ENCODE data around the gene SLC9A9. TPM values are rescaled to one million over a fixed set of nuclear protein-coding genes. Genes with fewer than 3 reads are reported as not detected.

Gene SLC9A9
- total RNA-seq, 4 donors from 2014 or later = 1.1 to 15.9 (median 9.7) TPM

GRCh38 chr3:143654906-143655305 lies 193.4 kb downstream of the SLC9A9 start:
- TF ChIP-seq CTCF (IDR thresholded peaks at IDR 0.05) (no peak), EP300 (IDR thresholded peaks at IDR 0.05; ENCODE audit: low read depth) (no peak), POLR2AphosphoS5 (IDR thresholded peaks at IDR 0.05) (no peak), POLR2A (IDR thresholded peaks at IDR 0.05) (no peak)
- no peak overlapping the region for H3K4me3 ChIP-seq
- in situ Hi-C loops (cut with MboI; ENCODE audit: low pct_ligation_motif_present in 1 of 4, low pct_unique_long_range_greater_than_20kb in 1 of 4, low sequenced_read_pairs in 3 of 4) = no loop called here
- H3K27me3 ChIP-seq = no peaks in the 10 kb centered on the region
- intact Hi-C loops (cut with DNase I; ENCODE audit: low total_unique reads) = no loop called here
- H3K36me3 ChIP-seq = no peaks in the 10 kb centered on the region
- 66 to 78% methylated on average over 1 to 3 of the region's 3 CpGs for WGBS, 2 donors (ENCODE audit: low coverage in 1 of 2)
- DNase-seq = no peak
- no peaks in the 10 kb centered on the region for H3K9me3 ChIP-seq
- peaks cover 0 to 7% (median 0%) of the 10 kb centered on the region in 4 donors for H3K4me1 ChIP-seq
- H3K27ac ChIP-seq = no peak overlapping the region

- peaks cover 0 to 7% (median 0%) of the 10 kb centered on the region in 4 donors for H3K4me1 ChIP-seq
- TF ChIP-seq CTCF (IDR thresholded peaks at IDR 0.05) (no peak), EP300 (IDR thresholded peaks at IDR 0.05; ENCODE audit: low read depth) (no peak), POLR2AphosphoS5 (IDR thresholded peaks at IDR 0.05) (no peak), POLR2A (IDR thresholded peaks at IDR 0.05) (no peak)
- intact Hi-C loops (cut with DNase I; ENCODE audit: low total_unique reads) (no loop called here), in situ Hi-C loops (cut with MboI; ENCODE audit: low pct_ligation_motif_present in 1 of 4, low pct_unique_long_range_greater_than_20kb in 1 of 4, low sequenced_read_pairs in 3 of 4) (no loop called here)
- H3K27ac ChIP-seq = no peak overlapping the region
- no peak overlapping the region for H3K4me3 ChIP-seq
- no peaks in the 10 kb centered on the region for H3K9me3 ChIP-seq
- 96 to 97% methylated on average over 2 of the region's 2 CpGs for WGBS, 2 donors (ENCODE audit: low coverage in 1 of 2)
- no peaks in the 10 kb centered on the region for H3K27me3 ChIP-seq
- no peaks in the 10 kb centered on the region for H3K36me3 ChIP-seq
- no peak for DNase-seq
These were observed 194.3 kb downstream of the SLC9A9 start for GRCh38 chr3:143653935-143654334.

- no peak for DNase-seq
- Histone ChIP-seq H3K4me1 (peaks cover 0 to 7% (median 0%) of the 10 kb centered on the region in 4 donors), H3K4me3 (no peak overlapping the region), H3K27me3 (no peaks in the 10 kb centered on the region), H3K36me3 (no peaks in the 10 kb centered on the region), H3K27ac (no peak overlapping the region), H3K9me3 (no peaks in the 10 kb centered on the region)
- no peak for TF ChIP-seq EP300 (IDR thresholded peaks at IDR 0.05; ENCODE audit: low read depth)
- no peak for TF ChIP-seq CTCF (IDR thresholded peaks at IDR 0.05)
- TF ChIP-seq POLR2A (IDR thresholded peaks at IDR 0.05) = no peak
- TF ChIP-seq POLR2AphosphoS5 (IDR thresholded peaks at IDR 0.05) = no peak
- 82 to 90% methylated on average over 2 of the region's 2 CpGs for WGBS, 2 donors (ENCODE audit: low coverage in 1 of 2)
- in situ Hi-C loops (cut with MboI; ENCODE audit: low pct_ligation_motif_present in 1 of 4, low pct_unique_long_range_greater_than_20kb in 1 of 4, low sequenced_read_pairs in 3 of 4) (no loop called here), intact Hi-C loops (cut with DNase I; ENCODE audit: low total_unique reads) (no loop called here)
These were observed 194.8 kb downstream of the SLC9A9 start for GRCh38 chr3:143653493-143653892.

GRCh38 chr3:143652118-143652517 lies 196.2 kb downstream of the SLC9A9 start:
- intact Hi-C loops (cut with DNase I; ENCODE audit: low total_unique reads) (no loop called here), in situ Hi-C loops (cut with MboI; ENCODE audit: low pct_ligation_motif_present in 1 of 4, low pct_unique_long_range_greater_than_20kb in 1 of 4, low sequenced_read_pairs in 3 of 4) (no loop called here)
- H3K4me3 ChIP-seq = no peak overlapping the region
- no peaks in the 10 kb centered on the region for H3K9me3 ChIP-seq
- WGBS, 2 donors (ENCODE audit: low coverage in 1 of 2) = 86 to 96% methylated on average over 3 of the region's 3 CpGs
- TF ChIP-seq POLR2A (IDR thresholded peaks at IDR 0.05) (no peak), POLR2AphosphoS5 (IDR thresholded peaks at IDR 0.05) (no peak), CTCF (IDR thresholded peaks at IDR 0.05) (no peak), EP300 (IDR thresholded peaks at IDR 0.05; ENCODE audit: low read depth) (no peak)
- peaks cover 0 to 7% (median 0%) of the 10 kb centered on the region in 4 donors for H3K4me1 ChIP-seq
- no peak for DNase-seq
- no peaks in the 10 kb centered on the region for H3K36me3 ChIP-seq
- no peak overlapping the region for H3K27ac ChIP-seq
- no peaks in the 10 kb centered on the region for H3K27me3 ChIP-seq

Measured in transverse colon (tissue), 4 donors.